ENCODE data around the gene OTOP3.

The OTOP3 gene

GRCh38 chr17:74917430-74917829 lies 18.3 kb upstream of the OTOP3 start:
- no peak for DNase-seq (ENCODE audit: low read depth)

GRCh38 chr17:74918906-74919305 lies 16.8 kb upstream of the OTOP3 start:
- DNase-seq (ENCODE audit: low read depth): no peak

GRCh38 chr17:74919440-74920305 lies 16.0 kb upstream of the OTOP3 start:
- no peak for DNase-seq (ENCODE audit: low read depth)

- no peak for DNase-seq (ENCODE audit: low read depth)
Observed at GRCh38 chr17:74920306-74920620, 15.4 kb upstream of the OTOP3 start.

- DNase-seq (ENCODE audit: low read depth): no peak
Observed at GRCh38 chr17:74920642-74921025, 15.1 kb upstream of the OTOP3 start.

GRCh38 chr17:74921026-74921681 lies 14.5 kb upstream of the OTOP3 start:
- DNase-seq (ENCODE audit: low read depth): no peak

- no peak for DNase-seq (ENCODE audit: low read depth)
Observed at GRCh38 chr17:74921769-74922168, 13.9 kb upstream of the OTOP3 start.

GRCh38 chr17:74922172-74922571 lies 13.5 kb upstream of the OTOP3 start:
- no peak for DNase-seq (ENCODE audit: low read depth)

GRCh38 chr17:74922694-74923537 lies 12.8 kb upstream of the OTOP3 start, which contains the start of gene USH1G:
USH1G (minus strand) TSS chr17:74923255; CDS start chr17:74923073, 182 bp downstream.
- DNase-seq (ENCODE audit: low read depth): no peak

- peak; percentile 43 for DNase-seq (ENCODE audit: low read depth)
Observed at GRCh38 chr17:74923538-74924249, 12.0 kb upstream of the OTOP3 start.

- no peak for DNase-seq (ENCODE audit: low read depth)
Observed at GRCh38 chr17:74924250-74924948, 11.3 kb upstream of the OTOP3 start, which contains the start of gene OTOP2. OTOP2 (plus strand) TSS chr17:74924273; CDS start chr17:74924633, 360 bp downstream.

- no peak for DNase-seq (ENCODE audit: low read depth)
Observed at GRCh38 chr17:74925242-74925641, 10.5 kb upstream of the OTOP3 start.

- no peak for DNase-seq (ENCODE audit: low read depth)
Observed at GRCh38 chr17:74928786-74929185, 6.9 kb upstream of the OTOP3 start.

- DNase-seq (ENCODE audit: low read depth): no peak
Observed at GRCh38 chr17:74930535-74931036, 5.1 kb upstream of the OTOP3 start.

GRCh38 chr17:74935048-74935447 lies 650 bp upstream of the OTOP3 start:
- DNase-seq (ENCODE audit: low read depth): no peak

GRCh38 chr17:74936470-74936799 lies 737 bp downstream of the OTOP3 start:
- no peak for DNase-seq (ENCODE audit: low read depth)

- DNase-seq (ENCODE audit: low read depth): no peak
Observed at GRCh38 chr17:74937064-74938051, 1.7 kb downstream of the OTOP3 start.

GRCh38 chr17:74938194-74938950 lies 2.7 kb downstream of the OTOP3 start:
- no peak for DNase-seq (ENCODE audit: low read depth)

- DNase-seq (ENCODE audit: low read depth): no peak
Observed at GRCh38 chr17:74939534-74939933, 3.8 kb downstream of the OTOP3 start.

All from stimulated activated CD8-positive, alpha-beta memory T cell treated with anti-CD3 and anti-CD28 coated beads, Interleukin-7, amount 100 ng/mL, for 24 hours (primary cell).